AG04449 (cell line): ENCODE results near the gene MAP2K6.

ENCODE experiments used
- CTCF ChIA-PET: fragments of 350-600 bp; formaldehyde crosslinking; extraction: SDS; loops from one replicate; lab custom pipeline; 2021; ENCODE audit warnings: antibody characterized with exemption; lab: Yijun Ruan, JAX
- POLR2A ChIA-PET: fragments of 400-600, 350-600 bp; formaldehyde crosslinking; extraction: SDS; loops from one replicate; lab custom pipeline; 2020; ENCODE audit warnings: antibody characterized with exemption, inconsistent platforms; lab: Yijun Ruan, JAX
- DNase-seq: peaks from one replicate; pipeline ENCODE4 v3.0.0-alpha.2; 2010; ENCODE audit warnings: low read depth, low spot score
- H3K4me3 ChIP-seq: 2 replicates; pipeline ENCODE4 v1.5.1; 2011; ENCODE audit warnings: low read depth, mild to moderate bottlenecking, control low read depth, low read length
- CTCF ChIP-seq: IDR thresholded peaks from one replicate; pipeline ENCODE4 v1.5.1; 2011; ENCODE audit warnings: mild to moderate bottlenecking, moderate library complexity, low read length, control low read depth, inconsistent platforms; ENCODE audit not compliant: insufficient read depth; ENCODE audit errors: missing control alignments

MAP2K6 gene

GRCh38 chr17:69485901-69486643, 71.6 kb downstream of the MAP2K6 start:
- TF ChIP-seq CTCF, result no peak
- DNase-seq, result no peak
- no peak overlapping the region for H3K4me3 ChIP-seq
- ChIA-PET CTCF (no interaction called here), POLR2A (no interaction called here)

GRCh38 chr17:69486779-69487637, 72.5 kb downstream of the MAP2K6 start:
- TF ChIP-seq CTCF, result no peak
- H3K4me3 ChIP-seq, result no peak overlapping the region
- POLR2A ChIA-PET, result no interaction called here
- DNase-seq, result no peak
- CTCF ChIA-PET, result no interaction called here

GRCh38 chr17:69489313-69489712, 74.8 kb downstream of the MAP2K6 start:
- no peak for DNase-seq
- POLR2A ChIA-PET, result no interaction called here
- CTCF ChIA-PET, result no interaction called here

GRCh38 chr17:69492410-69493071, 78.0 kb downstream of the MAP2K6 start:
- ChIA-PET POLR2A (no interaction called here), CTCF (no interaction called here)
- no peak for DNase-seq
- TF ChIP-seq CTCF, result no peak
- no peak overlapping the region for H3K4me3 ChIP-seq

More at GRCh38 chr17:69489313-69489712, 74.8 kb downstream of the MAP2K6 start:
- H3K4me3 ChIP-seq, result no peak overlapping the region
- TF ChIP-seq CTCF, result no peak

- no peak for DNase-seq
- ChIA-PET CTCF (no interaction called here), POLR2A (no interaction called here)
- no peak for TF ChIP-seq CTCF
- H3K4me3 ChIP-seq, result no peak overlapping the region
Measured at GRCh38 chr17:69495787-69496186, 81.3 kb downstream of the MAP2K6 start.

GRCh38 chr17:69497161-69497560, 82.7 kb downstream of the MAP2K6 start:
- CTCF ChIA-PET, result no interaction called here
- no peak for DNase-seq
- no peak for TF ChIP-seq CTCF
- no peak overlapping the region for H3K4me3 ChIP-seq
- POLR2A ChIA-PET, result no interaction called here
